ENCODE data around the gene GSS. TPM values are rescaled to one million over a fixed set of nuclear protein-coding genes. Genes with fewer than 3 reads are reported as not detected.
A peak's percentile ranks its signal among the peaks of the same experiment; 100 is the strongest.

Gene GSS
- total and polyA plus RNA-seq, 2 of the 8 experiments (the other 6 are each of a cell fraction or from before 2014, with no cell fraction given) = 34.6 to 43.2 TPM

DNA sequence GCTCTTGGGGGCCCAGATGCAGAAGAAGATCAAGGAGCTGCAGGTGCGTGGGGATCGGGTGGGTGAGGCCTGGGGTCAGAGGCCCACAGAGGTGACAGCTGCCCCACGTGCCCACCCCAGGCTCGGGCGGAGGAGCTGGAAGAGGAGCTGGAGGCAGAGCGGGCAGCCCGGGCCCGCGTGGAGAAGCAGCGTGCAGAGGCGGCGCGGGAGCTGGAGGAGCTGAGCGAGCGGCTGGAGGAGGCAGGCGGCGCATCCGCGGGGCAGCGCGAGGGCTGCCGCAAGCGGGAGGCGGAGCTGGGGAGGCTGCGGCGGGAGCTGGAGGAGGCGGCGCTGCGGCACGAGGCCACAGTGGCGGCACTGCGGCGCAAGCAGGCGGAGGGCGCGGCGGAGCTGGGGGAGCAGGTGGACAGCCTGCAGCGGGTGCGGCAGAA is 41.5 kb upstream of the GSS start:
- H3K36me3 ChIP-seq (ENCODE audit: control insufficient read depth in 2 of 4, insufficient read depth in 4 of 4, low read length in 3 of 4) = peaks cover 2 to 16% (median 11%) of the 10 kb centered on the region in 4 experiments; a peak in 5 of 8 replicates

More for the DNA sequence above, 41.5 kb upstream of the GSS start:
- Histone ChIP-seq H3K27ac (ENCODE audit: low read depth, low read length) (no peak overlapping the region), H2AFZ (ENCODE audit: low read length) (no peak overlapping the region), H3K23me2 (ENCODE audit: low read depth, low read length) (no peaks in the 10 kb centered on the region; the same call in 1 of the 2 replicates), H3K23ac (ENCODE audit: insufficient read length) (no peak overlapping the region), H2AK5ac (ENCODE audit: low read depth, low read length) (no peak overlapping the region), H2BK20ac (ENCODE audit: low read length) (no peak overlapping the region), H3K4me2 (ENCODE audit: insufficient read depth in 1 of 2, low read depth in 2 of 2, low read length in 2 of 2) (no peak overlapping the region), H3K14ac (ENCODE audit: insufficient read length) (no peak overlapping the region), H2BK15ac (ENCODE audit: low read length) (no peak overlapping the region), H4K20me1 (replicated peaks in 1 of 2; ENCODE audit: control insufficient read depth in 1 of 2, insufficient read depth in 2 of 2, low read length in 2 of 2) (peaks cover 3 to 9% of the 10 kb centered on the region in 2 experiments), H3K79me2 (ENCODE audit: control insufficient read depth in 1 of 2, insufficient read depth in 2 of 2, low read length in 2 of 2) (no peaks in the 10 kb centered on the region), H3K18ac (ENCODE audit: extremely low read depth, low read length) (no peak overlapping the region), H3K56ac (replicated peaks; ENCODE audit: insufficient read length, low read depth, low read length) (no peak overlapping the region), H3K9ac (replicated peaks in 1 of 4; ENCODE audit: extremely low read depth in 1 of 4, low read depth in 3 of 4, low read length in 3 of 4) (no peak overlapping the region), H4K91ac (replicated peaks; ENCODE audit: insufficient read length, low read length) (no peak overlapping the region), H2BK12ac (ENCODE audit: low read depth, low read length) (no peak overlapping the region), H3K4ac (replicated peaks; ENCODE audit: insufficient read length, low read depth, low read length) (no peak overlapping the region), H3K27me3 (replicated peaks in 1 of 4; ENCODE audit: control insufficient read depth in 3 of 4, extremely low read depth in 1 of 4, insufficient read depth in 3 of 4, low read length in 3 of 4) (no peaks in the 10 kb centered on the region), H4K8ac (ENCODE audit: extremely low read depth, insufficient read depth, low read length) (no peak overlapping the region), H3K4me3 (ENCODE audit: extremely low read depth in 1 of 4, insufficient read depth in 2 of 4, low read depth in 3 of 4, low read length in 4 of 4) (no peak overlapping the region), H4K5ac (ENCODE audit: insufficient read length, low read depth, low read length) (no peak overlapping the region), H3K9me3 (ENCODE audit: insufficient read depth in 2 of 2, low read depth in 1 of 2, low read length in 1 of 2) (no peaks in the 10 kb centered on the region), H3K79me1 (ENCODE audit: low read depth, low read length) (no peaks in the 10 kb centered on the region), H2BK5ac (ENCODE audit: low read depth, low read length) (0 out of 2 replicates have a peak overlapping the region, but pooled peaks have one; percentile 35), H2BK120ac (replicated peaks; ENCODE audit: low read depth, low read length) (no peak overlapping the region), H3K4me1 (replicated peaks in 1 of 4; ENCODE audit: control insufficient read depth in 3 of 4, insufficient read depth in 4 of 4, low read length in 3 of 4) (peaks cover 0 to 2% (median 0%) of the 10 kb centered on the region in 4 experiments; a peak in 1 of 7 replicates)
- FAIRE-seq (no peak), DNase-seq (ENCODE audit: low read depth in 1 of 2, low spot score in 2 of 2) (no peak)
- ChIA-PET POLR2A (ENCODE audit: partially characterized antibody) (interaction anchor here (1.1 to 1.4 kb wide), 3 partner anchors 9 to 10 kb away, joined by 3 read pairs; no protein-coding TSS in a partner anchor), CTCF (ENCODE audit: partially characterized antibody) (interaction anchor here (1.4 to 4.7 kb wide), 5 partner anchors 13 to 122 kb away, joined by 4 to 64 read pairs (median 16); partner anchors contain the start of genes ACSS2 and GGT7)
- WGBS, 2 experiments (ENCODE audit: extremely low coverage in 1 of 2, insufficient coverage in 1 of 2, insufficient read length in 1 of 2, insufficient replicate concordance in 2 of 2, low coverage in 1 of 2, low lambda C conversion rate in 2 of 2, missing lambda C conversion rate in 1 of 2) = 89% methylated on average over 19 of the region's 39 CpGs; no CpG with 5 or more reads in 1 of the 2 experiments
- TF ChIP-seq, protein P1, sequence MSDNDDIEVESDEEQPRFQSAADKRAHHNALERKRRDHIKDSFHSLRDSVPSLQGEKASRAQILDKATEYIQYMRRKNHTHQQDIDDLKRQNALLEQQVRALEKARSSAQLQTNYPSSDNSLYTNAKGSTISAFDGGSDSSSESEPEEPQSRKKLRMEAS (IDR thresholded peaks at IDR 0.05) = peak; percentile 66
- TF ChIP-seq MAFK (IDR thresholded peaks at IDR 0.05; ENCODE audit: low read depth, low read length) (no peak), NANOG (IDR thresholded peaks at IDR 0.05; ENCODE audit: insufficient read depth, low read depth, low read length, poor library complexity, severe bottlenecking) (no peak), ZNF274 (IDR thresholded peaks at IDR 0.05; ENCODE audit: borderline replicate concordance, extremely low read depth, low read length) (no peak)
- TF ChIP-seq, protein P2, sequence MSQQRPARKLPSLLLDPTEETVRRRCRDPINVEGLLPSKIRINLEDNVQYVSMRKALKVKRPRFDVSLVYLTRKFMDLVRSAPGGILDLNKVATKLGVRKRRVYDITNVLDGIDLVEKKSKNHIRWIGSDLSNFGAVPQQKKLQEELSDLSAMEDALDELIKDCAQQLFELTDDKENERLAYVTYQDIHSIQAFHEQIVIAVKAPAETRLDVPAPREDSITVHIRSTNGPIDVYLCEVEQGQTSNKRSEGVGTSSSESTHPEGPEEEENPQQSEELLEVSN (IDR thresholded peaks at IDR 0.05) = peak; percentile 67
- TF ChIP-seq, protein P3, sequence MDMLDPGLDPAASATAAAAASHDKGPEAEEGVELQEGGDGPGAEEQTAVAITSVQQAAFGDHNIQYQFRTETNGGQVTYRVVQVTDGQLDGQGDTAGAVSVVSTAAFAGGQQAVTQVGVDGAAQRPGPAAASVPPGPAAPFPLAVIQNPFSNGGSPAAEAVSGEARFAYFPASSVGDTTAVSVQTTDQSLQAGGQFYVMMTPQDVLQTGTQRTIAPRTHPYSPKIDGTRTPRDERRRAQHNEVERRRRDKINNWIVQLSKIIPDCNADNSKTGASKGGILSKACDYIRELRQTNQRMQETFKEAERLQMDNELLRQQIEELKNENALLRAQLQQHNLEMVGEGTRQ (IDR thresholded peaks at IDR 0.05; ENCODE audit: low read length) = no peak

Measured in H1 (cell line).